SK-N-SH treated with all-trans-retinoic acid at 6 μM for 48 hours (cell line): ENCODE results near the gene C12orf60.

Experiments used
- PATZ1 ChIP-seq: fragments of 250-450 bp; sonication (Bioruptor Pico); IDR thresholded peaks from 2 replicates; pipeline ENCODE4 v1.8.0; 2020; ENCODE audit warnings: mild to moderate bottlenecking, moderate library complexity, borderline replicate concordance
- PPARA ChIP-seq: fragments of 250-450 bp; sonication (Bioruptor Pico); IDR thresholded peaks from 2 replicates; pipeline ENCODE4 v1.5.0; 2020; ENCODE audit warnings: mild to moderate bottlenecking, borderline replicate concordance
- SNAI2 ChIP-seq: fragments of 250-450 bp; sonication (Bioruptor Pico); IDR thresholded peaks from 2 replicates; pipeline ENCODE4 v1.5.0; 2020; ENCODE audit warnings: mild to moderate bottlenecking, moderate library complexity
- ZNF70 ChIP-seq: fragments of 450-650 bp; formaldehyde crosslinking; IDR thresholded peaks from 2 replicates; pipeline ENCODE4 v1.5.0; 2020; ENCODE audit warnings: mild to moderate bottlenecking, moderate library complexity

DNA sequence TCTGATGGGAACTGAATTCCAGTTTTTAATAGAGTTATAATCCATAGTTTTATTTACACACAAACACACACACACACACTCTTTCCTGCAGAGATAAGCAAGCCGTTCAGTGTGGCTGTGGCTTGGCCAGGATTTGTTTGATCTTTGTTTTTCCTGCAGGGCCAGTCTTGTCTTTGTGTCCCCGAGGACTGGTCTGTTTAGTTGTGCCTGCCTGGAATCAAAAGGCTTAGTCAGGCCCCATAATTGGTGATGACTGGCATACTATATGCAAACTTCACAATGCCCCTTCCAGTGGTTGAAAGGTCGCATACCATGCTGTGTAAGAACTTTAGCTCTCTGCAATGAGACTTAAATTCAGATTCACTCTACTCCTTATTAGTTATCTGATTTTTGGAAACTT, 26.2 kb upstream of the C12orf60 start:
- TF ChIP-seq PATZ1 (CRISPR knock-in tag) (no peak), PPARA (no peak), SNAI2 (CRISPR knock-in tag) (no peak), ZNF70 (CRISPR knock-in tag) (no peak)
